OCI-LY3 (cell line): Measurements from ENCODE around the gene ATP4A.
"Not testable (repeated sequence)": the region's sequence is repeated elsewhere in the genome, so short reads cannot be mapped to it uniquely, and the experiment has no call there.

ENCODE experiments used
- H2AFZ ChIP-seq: fragments of 200-600, 300-600 bp; shearing (Covaris generic); 2 replicates; pipeline ENCODE4 v1.6.0; 2014; ENCODE audit warnings: antibody characterized with exemption, low read depth, low read length
- H3K27ac ChIP-seq: fragments of 200-600, 300-600 bp; sonication (generic); 2 replicates; pipeline ENCODE4 v1.5.1; 2014; ENCODE audit warnings: mild to moderate bottlenecking, low read length, moderate library complexity, mixed read lengths
- H3K27me3 ChIP-seq: fragments of 200-600, 300-600 bp; sonication (generic); 2 replicates; pipeline ENCODE4 v1.6.1; 2014; ENCODE audit warnings: low read depth, low read length, mixed read lengths
- H3K36me3 ChIP-seq: fragments of 200-600, 300-600 bp; sonication (generic); replicated peaks from 2 replicates; pipeline ENCODE3; 2014; ENCODE audit warnings: low read depth, low read length, mixed read lengths
- H3K4me1 ChIP-seq: fragments of 300-600, 200-600 bp; sonication (generic); 2 replicates; pipeline ENCODE4 v1.6.1; 2014; ENCODE audit warnings: low read length, mixed read lengths
- H3K4me2 ChIP-seq: fragments of 200-600, 300-600 bp; sonication (generic); 2 replicates; pipeline ENCODE4 v1.6.1; 2014; ENCODE audit warnings: low read length, mixed read lengths
- H3K4me3 ChIP-seq: fragments of 300-600, 200-600 bp; sonication (generic); 2 replicates; pipeline ENCODE4 v1.5.1; 2014; ENCODE audit warnings: antibody characterized with exemption, mild to moderate bottlenecking, low read length, moderate library complexity
- H3K79me2 ChIP-seq: fragments of 300-600, 200-600 bp; shearing (Covaris generic); 2 replicates; pipeline ENCODE4 v1.6.1; 2014; ENCODE audit warnings: mild to moderate bottlenecking, low read length, mixed read lengths
- H3K9ac ChIP-seq: fragments of 300-600, 200-600 bp; shearing (Covaris generic); 2 replicates; pipeline ENCODE4 v1.6.0; 2014; ENCODE audit warnings: mild to moderate bottlenecking, low read length, moderate library complexity
- H3K9me3 ChIP-seq: fragments of 200-600, 300-600 bp; shearing (Covaris generic); 2 replicates; pipeline ENCODE4 v1.6.1; 2014; ENCODE audit warnings: low read length, mixed read lengths; ENCODE audit not compliant: insufficient read depth
- H4K20me1 ChIP-seq: fragments of 200-600, 300-600 bp; sonication (generic); 2 replicates; pipeline ENCODE4 v1.6.1; 2016; ENCODE audit warnings: low read length, mixed read lengths; ENCODE audit not compliant: insufficient read depth
- CTCF ChIP-seq: fragments of 200-600, 300-600 bp; sonication (generic); IDR thresholded peaks from 2 replicates; pipeline ENCODE4 v1.5.1; 2014; ENCODE audit warnings: antibody characterized with exemption, low read length, low read depth
- EZH2phosphoT487 ChIP-seq: fragments of 200-600 bp; shearing (Covaris generic); IDR thresholded peaks from 2 replicates; pipeline ENCODE4 v1.6.1; 2018; ENCODE audit warnings: antibody characterized with exemption, mixed run types, low read depth

ATP4A gene

GRCh38 chr19:35608251-35608650, 44.8 kb upstream of the ATP4A start:
- Histone ChIP-seq H2AFZ (no peak overlapping the region), H4K20me1 (no peaks in the 10 kb centered on the region), H3K4me2 (no peak overlapping the region), H3K4me1 (peaks cover 25% of the 10 kb centered on the region), H3K9me3 (0 out of 2 replicates have a peak, but pooled peaks cover 4% of the 10 kb centered on the region), H3K27ac (no peak overlapping the region), H3K36me3 (no peaks in the 10 kb centered on the region), H3K79me2 (peaks cover 5% of the 10 kb centered on the region; the same call in 1 of the 2 replicates), H3K4me3 (no peak overlapping the region), H3K9ac (no peak overlapping the region), H3K27me3 (no peaks in the 10 kb centered on the region)
- TF ChIP-seq CTCF (no peak), EZH2phosphoT487 (no peak)

GRCh38 chr19:35607661-35608060, 44.2 kb upstream of the ATP4A start:
- no peak overlapping the region for H3K9ac ChIP-seq
- H3K9me3 ChIP-seq: 0 out of 2 replicates have a peak, but pooled peaks cover 4% of the 10 kb centered on the region
- H3K36me3 ChIP-seq: no peaks in the 10 kb centered on the region
- TF ChIP-seq CTCF: no peak
- no peak for TF ChIP-seq EZH2phosphoT487
- H3K4me1 ChIP-seq: peaks cover 23% of the 10 kb centered on the region
- no peaks in the 10 kb centered on the region for H3K79me2 ChIP-seq
- no peak overlapping the region for H3K27ac ChIP-seq
- no peak overlapping the region for H2AFZ ChIP-seq
- no peak overlapping the region for H3K4me2 ChIP-seq
- H4K20me1 ChIP-seq: no peaks in the 10 kb centered on the region
- no peak overlapping the region for H3K4me3 ChIP-seq
- no peaks in the 10 kb centered on the region for H3K27me3 ChIP-seq

GRCh38 chr19:35607170-35607569, 43.7 kb upstream of the ATP4A start:
- not testable (repeated sequence) for H3K36me3 ChIP-seq, H3K9ac ChIP-seq, H3K27ac ChIP-seq, H3K9me3 ChIP-seq, H3K4me3 ChIP-seq, H3K79me2 ChIP-seq, H2AFZ ChIP-seq, H3K4me2 ChIP-seq, H3K27me3 ChIP-seq, H4K20me1 ChIP-seq
- peaks cover 22% of the 10 kb centered on the region for H3K4me1 ChIP-seq

GRCh38 chr19:35604436-35604835, 41.0 kb upstream of the ATP4A start:
- not testable (repeated sequence) for H3K4me2 ChIP-seq, H3K9me3 ChIP-seq, H3K27ac ChIP-seq, H3K27me3 ChIP-seq, H3K4me1 ChIP-seq, H3K79me2 ChIP-seq, H3K4me3 ChIP-seq, H3K9ac ChIP-seq, H3K36me3 ChIP-seq, H2AFZ ChIP-seq, H4K20me1 ChIP-seq

GRCh38 chr19:35601971-35602370, 38.5 kb upstream of the ATP4A start:
- no peak overlapping the region for H3K27ac ChIP-seq
- H3K9ac ChIP-seq: no peak overlapping the region
- H2AFZ ChIP-seq: no peak overlapping the region
- no peak overlapping the region for H3K4me2 ChIP-seq
- no peak overlapping the region for H3K4me3 ChIP-seq
- H3K36me3 ChIP-seq: no peaks in the 10 kb centered on the region
- peaks cover 10% of the 10 kb centered on the region for H3K27me3 ChIP-seq
- TF ChIP-seq EZH2phosphoT487 (no peak), CTCF (no peak)
- no peaks in the 10 kb centered on the region for H3K9me3 ChIP-seq
- H3K4me1 ChIP-seq: no peaks in the 10 kb centered on the region
- no peaks in the 10 kb centered on the region for H4K20me1 ChIP-seq
- no peaks in the 10 kb centered on the region for H3K79me2 ChIP-seq
